Measurements from ENCODE around the gene TMIGD3. TPM values are rescaled to one million over a fixed set of nuclear protein-coding genes. Genes with fewer than 3 reads are reported as not detected.

Gene TMIGD3
- total and polyA plus RNA-seq, 2 donors from 2014 or later: 0.43 to 3.0 TPM

DNA sequence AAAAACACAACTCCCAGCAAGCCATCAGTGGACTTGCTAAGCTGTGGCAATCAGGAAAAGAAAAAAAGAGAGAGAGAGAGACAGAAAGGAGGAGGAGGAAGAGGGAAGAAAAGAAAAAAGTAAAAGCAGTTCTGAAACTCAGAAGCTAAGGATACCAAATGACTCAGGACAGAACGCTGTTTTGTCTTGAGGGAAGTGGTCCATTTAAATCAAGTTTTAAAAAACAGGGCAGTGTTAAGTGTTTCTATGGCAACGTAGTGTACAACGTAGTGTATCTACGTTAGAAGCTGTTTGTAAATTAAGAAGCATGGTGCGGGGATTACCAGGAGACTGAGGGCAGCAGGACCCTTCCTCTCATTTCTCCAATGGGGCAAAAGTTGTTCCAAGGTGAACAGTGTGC lies 5.8 kb downstream of the TMIGD3 start:
- Histone ChIP-seq H3K27ac (ENCODE audit: low read depth in 2 of 2, low read length in 2 of 2) (no peak overlapping the region), H3K36me3 (ENCODE audit: control insufficient read depth in 2 of 3, insufficient read depth in 3 of 3, low read length in 3 of 3) (no peaks in the 10 kb centered on the region), H3K4me3 (ENCODE audit: low read length in 3 of 3) (no peak overlapping the region), H3K9ac (ENCODE audit: low read length in 3 of 3) (no peak overlapping the region), H3K9me3 (ENCODE audit: control insufficient read depth in 2 of 3, insufficient read depth in 1 of 3, low read length in 3 of 3) (no peaks in the 10 kb centered on the region), H3K27me3 (ENCODE audit: control insufficient read depth, insufficient read depth, low read length) (no peaks in the 10 kb centered on the region), H3K4me1 (ENCODE audit: control insufficient read depth in 2 of 3, insufficient read depth in 2 of 3, low read depth in 1 of 3, low read length in 3 of 3) (no peaks in the 10 kb centered on the region)
- intact Hi-C loops (cut with DNase I): no loop called here
- TF ChIP-seq, protein P1, sequence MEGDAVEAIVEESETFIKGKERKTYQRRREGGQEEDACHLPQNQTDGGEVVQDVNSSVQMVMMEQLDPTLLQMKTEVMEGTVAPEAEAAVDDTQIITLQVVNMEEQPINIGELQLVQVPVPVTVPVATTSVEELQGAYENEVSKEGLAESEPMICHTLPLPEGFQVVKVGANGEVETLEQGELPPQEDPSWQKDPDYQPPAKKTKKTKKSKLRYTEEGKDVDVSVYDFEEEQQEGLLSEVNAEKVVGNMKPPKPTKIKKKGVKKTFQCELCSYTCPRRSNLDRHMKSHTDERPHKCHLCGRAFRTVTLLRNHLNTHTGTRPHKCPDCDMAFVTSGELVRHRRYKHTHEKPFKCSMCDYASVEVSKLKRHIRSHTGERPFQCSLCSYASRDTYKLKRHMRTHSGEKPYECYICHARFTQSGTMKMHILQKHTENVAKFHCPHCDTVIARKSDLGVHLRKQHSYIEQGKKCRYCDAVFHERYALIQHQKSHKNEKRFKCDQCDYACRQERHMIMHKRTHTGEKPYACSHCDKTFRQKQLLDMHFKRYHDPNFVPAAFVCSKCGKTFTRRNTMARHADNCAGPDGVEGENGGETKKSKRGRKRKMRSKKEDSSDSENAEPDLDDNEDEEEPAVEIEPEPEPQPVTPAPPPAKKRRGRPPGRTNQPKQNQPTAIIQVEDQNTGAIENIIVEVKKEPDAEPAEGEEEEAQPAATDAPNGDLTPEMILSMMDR (IDR thresholded peaks at IDR 0.05; ENCODE audit: borderline replicate concordance, extremely low read depth, insufficient read depth): no peak
- no peak for DNase-seq
- FAIRE-seq: no peak

GRCh38 chr1:111496398-111496797 lies 7.0 kb downstream of the TMIGD3 start:
- no peaks in the 10 kb centered on the region for H3K4me1 ChIP-seq (ENCODE audit: control insufficient read depth in 2 of 3, insufficient read depth in 2 of 3, low read depth in 1 of 3, low read length in 3 of 3)
- H3K9me3 ChIP-seq (ENCODE audit: control insufficient read depth in 2 of 3, insufficient read depth in 1 of 3, low read length in 3 of 3): no peaks in the 10 kb centered on the region
- no peaks in the 10 kb centered on the region for H3K36me3 ChIP-seq (ENCODE audit: control insufficient read depth in 2 of 3, insufficient read depth in 3 of 3, low read length in 3 of 3)
- DNase-seq (no peak), FAIRE-seq (no peak)
- no peaks in the 10 kb centered on the region for H3K27me3 ChIP-seq (ENCODE audit: control insufficient read depth, insufficient read depth, low read length)
- H3K4me3 ChIP-seq (ENCODE audit: low read length in 3 of 3): no peak overlapping the region
- no peak overlapping the region for H3K9ac ChIP-seq (ENCODE audit: low read length in 3 of 3)
- H3K27ac ChIP-seq (ENCODE audit: low read depth in 2 of 2, low read length in 2 of 2): no peak overlapping the region
- TF ChIP-seq, protein P1 (IDR thresholded peaks at IDR 0.05; ENCODE audit: borderline replicate concordance, extremely low read depth, insufficient read depth): no peak
- intact Hi-C loops (cut with DNase I): no loop called here

- Histone ChIP-seq H3K36me3 (ENCODE audit: control insufficient read depth in 2 of 3, insufficient read depth in 3 of 3, low read length in 3 of 3) (no peaks in the 10 kb centered on the region), H3K27me3 (ENCODE audit: control insufficient read depth, insufficient read depth, low read length) (no peaks in the 10 kb centered on the region), H3K9ac (ENCODE audit: low read length in 3 of 3) (no peak overlapping the region), H3K4me3 (ENCODE audit: low read length in 3 of 3) (no peak overlapping the region), H3K27ac (ENCODE audit: low read depth in 2 of 2, low read length in 2 of 2) (no peak overlapping the region), H3K4me1 (ENCODE audit: control insufficient read depth in 2 of 3, insufficient read depth in 2 of 3, low read depth in 1 of 3, low read length in 3 of 3) (no peaks in the 10 kb centered on the region), H3K9me3 (ENCODE audit: control insufficient read depth in 2 of 3, insufficient read depth in 1 of 3, low read length in 3 of 3) (no peaks in the 10 kb centered on the region)
- intact Hi-C loops (cut with DNase I): no loop called here
- FAIRE-seq: no peak
- TF ChIP-seq, protein P1 (IDR thresholded peaks at IDR 0.05; ENCODE audit: borderline replicate concordance, extremely low read depth, insufficient read depth): no peak
- DNase-seq: peak in 1 of 5 donors; percentile 58
Measured at GRCh38 chr1:111491070-111491469, 12.4 kb downstream of the TMIGD3 start.

GRCh38 chr1:111490220-111490619 lies 13.2 kb downstream of the TMIGD3 start:
- DNase-seq (no peak), FAIRE-seq (no peak)
- Histone ChIP-seq H3K9ac (ENCODE audit: low read length in 3 of 3) (no peak overlapping the region), H3K27me3 (ENCODE audit: control insufficient read depth, insufficient read depth, low read length) (no peaks in the 10 kb centered on the region), H3K4me3 (ENCODE audit: low read length in 3 of 3) (no peak overlapping the region), H3K36me3 (ENCODE audit: control insufficient read depth in 2 of 3, insufficient read depth in 3 of 3, low read length in 3 of 3) (no peaks in the 10 kb centered on the region), H3K9me3 (ENCODE audit: control insufficient read depth in 2 of 3, insufficient read depth in 1 of 3, low read length in 3 of 3) (no peaks in the 10 kb centered on the region), H3K27ac (ENCODE audit: low read depth in 2 of 2, low read length in 2 of 2) (no peak overlapping the region), H3K4me1 (ENCODE audit: control insufficient read depth in 2 of 3, insufficient read depth in 2 of 3, low read depth in 1 of 3, low read length in 3 of 3) (no peaks in the 10 kb centered on the region)
- intact Hi-C loops (cut with DNase I): no loop called here
- TF ChIP-seq, protein P1 (IDR thresholded peaks at IDR 0.05; ENCODE audit: borderline replicate concordance, extremely low read depth, insufficient read depth): no peak

All from kidney (tissue), 14 donors.